Stimulated activated CD8-positive, alpha-beta memory T cell treated with anti-CD3 and anti-CD28 coated beads, Interleukin-4, amount 100 ng/mL, for 1 hour (primary cell): ENCODE data around the gene PPP1R8.

Source experiments
- DNase-seq, 2 donors: peaks; one replicate each; pipeline ENCODE4 v3.0.0-alpha.2; 2020; ENCODE audit warnings: low read depth in 2 of 2, low spot score in 1 of 2

The PPP1R8 gene

DNA sequence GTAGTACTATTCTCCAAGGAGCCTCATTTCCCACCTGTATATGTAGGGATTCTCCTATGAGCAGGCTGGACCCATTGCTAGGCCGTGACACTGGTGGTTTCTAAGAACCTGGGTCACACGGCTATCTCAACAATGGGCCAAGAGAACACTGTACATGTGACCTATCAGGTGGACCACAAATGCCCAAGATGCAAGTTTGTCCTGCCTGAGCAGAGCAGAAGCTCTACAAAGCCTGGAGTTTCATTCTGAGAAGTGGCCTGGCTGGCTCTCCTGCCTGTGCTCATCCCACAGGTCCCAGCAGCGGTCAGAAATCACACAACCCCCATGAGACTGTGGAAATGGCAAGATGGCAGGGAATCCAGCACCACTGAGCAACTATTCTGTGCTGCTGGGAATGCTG, 58.9 kb downstream of the PPP1R8 start:
- no peak for DNase-seq

DNA sequence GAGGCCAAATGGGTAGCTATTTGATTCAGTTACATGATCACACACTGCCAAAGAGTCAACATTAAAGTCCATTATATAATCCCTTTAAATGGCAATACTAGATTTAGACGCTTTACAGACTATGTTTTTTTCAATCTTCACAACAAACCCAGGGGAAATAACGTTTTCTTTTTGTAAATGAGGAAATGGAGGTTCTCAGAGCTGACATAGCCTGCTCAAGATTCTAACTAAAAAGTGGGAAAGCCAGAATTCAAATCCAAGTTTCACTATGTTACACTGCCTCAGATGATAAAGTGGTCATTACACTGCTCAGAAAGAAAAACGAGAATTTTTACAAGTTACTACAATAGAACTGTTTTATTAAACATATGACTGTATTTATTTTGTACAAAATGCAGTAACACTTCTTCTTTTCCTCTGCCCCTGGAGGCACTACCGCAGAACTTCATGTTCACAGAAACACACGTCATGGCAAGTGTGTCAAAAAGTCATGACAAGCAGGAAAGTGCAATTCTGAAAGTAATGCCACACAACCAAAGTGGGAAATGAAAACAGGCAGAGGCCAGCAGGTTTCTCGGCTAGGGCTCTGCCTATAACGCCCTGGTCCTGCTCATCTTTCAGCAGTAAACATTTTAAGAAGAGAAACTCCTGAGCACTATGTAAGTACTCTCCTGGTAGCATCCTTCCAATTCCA, 60.8 kb downstream of the PPP1R8 start:
- no peak for DNase-seq

DNA sequence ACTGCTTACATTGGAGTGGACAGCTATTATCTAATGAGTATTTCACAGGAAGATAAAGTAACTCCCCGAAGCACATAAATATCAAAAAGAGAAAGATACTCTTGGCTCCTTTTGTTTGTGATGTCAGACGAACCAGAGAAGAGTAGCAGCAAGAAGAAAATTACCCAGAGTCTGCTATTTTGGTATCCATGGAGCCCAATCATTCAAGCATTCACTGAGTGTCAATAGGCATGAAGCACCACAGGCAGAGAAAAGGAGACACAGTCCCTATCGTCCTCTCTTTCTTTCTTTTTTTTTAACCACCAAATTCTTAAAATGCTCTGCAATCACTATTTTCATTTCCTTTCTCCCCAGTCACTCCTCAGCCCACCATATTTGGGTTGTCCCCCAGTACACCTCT, 63.9 kb downstream of the PPP1R8 start:
- no peak for DNase-seq
